IgD-negative memory B cell (primary cell): ENCODE measurements around the gene PRKN. TPM values are rescaled to one million over a fixed set of nuclear protein-coding genes. Genes with fewer than 3 reads are reported as not detected.
"Not testable (repeated sequence)": the region's sequence is repeated elsewhere in the genome, so short reads cannot be mapped to it uniquely, and the experiment has no call there.

Experiments used
- H3K27ac Mint-ChIP-seq, 3 donors: one replicate each; pipeline ENCODE4 v1.8.0; 2020 to 2022; ENCODE audit warnings: mild to moderate bottlenecking in 3 of 3, mixed read lengths in 3 of 3, moderate library complexity in 1 of 3
- H3K27me3 Mint-ChIP-seq: one replicate; pipeline ENCODE4 v1.8.0; 2021; ENCODE audit warnings: mixed read lengths
- H3K36me3 Mint-ChIP-seq: one replicate; pipeline ENCODE4 v1.8.0; 2020; ENCODE audit warnings: mild to moderate bottlenecking, mixed read lengths
- H3K4me1 Mint-ChIP-seq, 3 donors: one replicate each; pipeline ENCODE4 v1.8.0; 2020 to 2022; ENCODE audit warnings: mixed read lengths in 3 of 3, mild to moderate bottlenecking in 1 of 3
- H3K4me3 Mint-ChIP-seq, 4 donors: one replicate each; pipeline ENCODE4 v1.8.0; 2020 to 2022; ENCODE audit warnings: mild to moderate bottlenecking in 4 of 4, mixed read lengths in 4 of 4, moderate library complexity in 3 of 4
- H3K9me3 Mint-ChIP-seq, 3 donors: one replicate each; pipeline ENCODE4 v1.8.0; 2020 to 2021; ENCODE audit warnings: mixed read lengths in 3 of 3, mild to moderate bottlenecking in 1 of 3
- polyA plus RNA-seq: library from polyadenylated mRNA; unstranded; fragments of 300-500 nt; fragmentation: Illumina TruSeq; gene quantifications from one replicate; pipeline ENCODE4 v1.2.3, GENCODE V29; 2021

Gene PRKN
- polyA plus RNA-seq, 1 donor from 2014 or later: 0.55 TPM

DNA sequence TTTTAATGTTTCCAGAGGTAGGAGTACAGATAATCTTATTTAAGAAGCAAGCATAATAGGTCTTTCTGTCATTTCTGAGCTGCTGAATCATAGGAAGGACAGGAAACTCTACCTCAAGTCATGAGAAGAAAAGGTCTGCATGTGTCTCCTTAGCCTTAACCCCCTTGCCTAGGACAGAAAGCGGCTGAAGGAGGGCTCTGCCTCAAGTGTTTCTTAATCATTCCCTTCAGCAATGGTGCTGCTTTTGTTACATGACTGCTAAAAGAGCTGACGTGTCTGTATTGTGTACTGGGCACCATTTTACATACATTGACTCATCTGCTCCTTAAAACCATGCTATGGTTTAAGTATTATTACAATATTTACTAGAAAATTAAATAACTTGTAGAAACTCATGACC is 889.7 kb downstream of the PRKN start:
- Mint-ChIP-seq H3K4me3 (no peak overlapping the region), H3K9me3 (no peaks in the 10 kb centered on the region), H3K27me3 (no peaks in the 10 kb centered on the region), H3K27ac (no peak overlapping the region), H3K36me3 (no peaks in the 10 kb centered on the region), H3K4me1 (no peaks in the 10 kb centered on the region)

DNA sequence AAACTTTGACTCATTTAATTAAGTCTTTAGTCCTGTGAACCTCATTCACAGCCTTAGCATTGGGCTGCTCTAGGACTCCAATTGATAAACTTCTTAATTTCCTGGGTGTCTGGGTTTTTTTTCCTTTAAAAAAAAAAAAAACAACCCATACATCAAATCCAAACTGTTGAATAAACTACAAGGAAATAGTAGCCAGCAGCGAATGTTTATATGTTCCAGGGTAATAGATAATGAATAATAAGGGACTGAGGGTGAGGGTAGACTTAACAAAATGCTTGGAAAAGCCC is 890.2 kb downstream of the PRKN start:
- no peaks in the 10 kb centered on the region for H3K4me1 Mint-ChIP-seq
- H3K4me3 Mint-ChIP-seq: no peak overlapping the region
- H3K9me3 Mint-ChIP-seq: no peaks in the 10 kb centered on the region

DNA sequence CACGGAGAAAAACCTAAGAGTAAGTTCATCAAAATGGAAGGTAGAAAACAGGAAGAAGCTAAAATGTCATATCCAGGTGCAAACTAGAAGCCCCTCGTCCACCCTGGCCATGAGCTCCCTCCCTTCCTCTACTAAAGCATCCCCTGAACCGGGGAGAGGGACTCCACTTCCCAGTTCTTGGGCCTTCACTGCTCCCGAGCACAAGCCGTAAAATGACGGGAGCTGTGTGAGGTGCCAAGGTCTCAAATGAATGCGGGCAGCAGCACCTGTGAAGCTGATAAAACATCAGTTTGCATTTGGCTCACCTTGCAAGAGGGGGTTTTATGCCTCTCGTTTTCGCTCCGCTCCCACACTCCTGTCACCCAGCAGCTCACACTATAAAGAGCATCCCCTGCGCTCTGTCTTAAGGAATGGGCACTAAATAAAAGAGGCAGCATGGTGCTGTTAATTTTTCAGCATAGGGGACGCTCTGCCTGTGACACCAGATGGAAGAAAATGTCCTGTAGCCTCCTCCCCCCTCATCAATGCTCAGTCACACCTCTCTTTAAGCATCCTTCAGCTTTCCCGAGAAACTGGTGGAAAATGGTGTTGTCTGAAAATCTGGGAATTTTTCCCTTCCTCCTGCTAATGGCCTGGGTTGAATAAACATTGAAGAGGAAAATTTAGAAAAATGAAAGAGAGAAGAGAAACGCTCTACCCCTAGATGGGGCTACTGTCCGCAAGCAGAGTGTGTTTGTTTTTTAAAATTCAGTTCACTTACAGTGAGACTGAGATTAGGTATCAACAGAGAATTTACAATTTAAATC is 890.7 kb downstream of the PRKN start:
- Mint-ChIP-seq H3K9me3 (no peaks in the 10 kb centered on the region), H3K27ac (no peak overlapping the region), H3K27me3 (no peaks in the 10 kb centered on the region), H3K4me3 (no peak overlapping the region), H3K36me3 (no peaks in the 10 kb centered on the region), H3K4me1 (no peaks in the 10 kb centered on the region)

More for the DNA sequence above, 890.2 kb downstream of the PRKN start:
- H3K36me3 Mint-ChIP-seq: no peaks in the 10 kb centered on the region
- no peak overlapping the region for H3K27ac Mint-ChIP-seq
- no peaks in the 10 kb centered on the region for H3K27me3 Mint-ChIP-seq

DNA sequence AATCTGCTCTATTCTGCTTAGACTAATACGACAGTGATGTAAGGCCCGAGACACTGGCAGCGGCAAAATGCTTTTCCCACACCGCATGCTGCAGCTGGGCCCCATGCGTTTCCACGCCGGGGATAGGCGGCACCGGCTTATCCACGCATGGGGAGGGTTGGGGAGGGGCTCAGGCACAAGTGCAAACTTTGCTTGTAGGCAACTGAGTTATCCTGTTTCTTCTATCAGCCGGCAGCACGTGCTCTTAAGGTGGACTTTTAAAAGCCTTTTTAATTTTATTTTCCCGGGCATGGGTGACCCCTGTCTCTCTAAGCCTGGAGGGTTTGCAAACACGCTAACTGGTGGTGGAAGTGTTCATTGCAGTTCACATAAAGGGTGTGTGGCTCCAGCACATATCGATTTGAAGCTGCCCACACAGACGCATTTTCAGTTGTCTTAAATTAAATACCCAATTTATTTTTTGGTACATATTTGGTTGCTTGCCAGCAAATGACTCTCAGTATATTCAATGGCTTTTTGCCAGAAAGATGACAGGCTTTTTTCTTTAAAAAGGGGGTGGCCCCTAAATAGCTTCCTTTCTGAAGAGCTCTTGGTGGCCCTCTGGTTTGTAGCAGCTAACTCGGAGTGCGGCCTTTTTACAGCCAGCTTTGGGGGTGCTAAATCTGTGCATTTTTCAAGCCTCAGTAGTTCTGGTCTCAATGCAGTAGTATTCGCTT is 891.9 kb downstream of the PRKN start:
- no peak overlapping the region for H3K27ac Mint-ChIP-seq
- no peaks in the 10 kb centered on the region for H3K4me1 Mint-ChIP-seq
- no peak overlapping the region for H3K4me3 Mint-ChIP-seq
- H3K27me3 Mint-ChIP-seq: no peaks in the 10 kb centered on the region
- H3K9me3 Mint-ChIP-seq: no peaks in the 10 kb centered on the region
- H3K36me3 Mint-ChIP-seq: no peaks in the 10 kb centered on the region

DNA sequence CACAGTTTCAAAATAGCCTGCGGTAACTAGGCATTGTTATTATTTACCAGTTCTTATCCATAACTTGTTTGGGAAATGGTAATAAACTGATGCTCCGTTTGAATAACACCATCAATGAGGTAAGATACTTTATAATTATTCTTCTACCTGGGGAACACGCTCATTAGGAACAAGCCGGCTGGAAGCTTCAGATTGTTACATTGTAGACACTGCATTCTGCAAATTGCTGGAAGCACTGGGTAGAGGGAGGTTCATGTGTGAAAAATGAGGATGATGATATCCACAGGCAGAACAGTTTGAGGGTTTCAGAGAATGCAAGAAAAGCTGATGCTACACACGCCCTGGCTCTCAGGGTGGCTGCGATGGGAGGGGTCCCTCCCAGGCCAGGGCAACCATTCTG is 893.1 kb downstream of the PRKN start:
- Mint-ChIP-seq H3K27ac (no peak overlapping the region), H3K4me3 (no peak overlapping the region)

DNA sequence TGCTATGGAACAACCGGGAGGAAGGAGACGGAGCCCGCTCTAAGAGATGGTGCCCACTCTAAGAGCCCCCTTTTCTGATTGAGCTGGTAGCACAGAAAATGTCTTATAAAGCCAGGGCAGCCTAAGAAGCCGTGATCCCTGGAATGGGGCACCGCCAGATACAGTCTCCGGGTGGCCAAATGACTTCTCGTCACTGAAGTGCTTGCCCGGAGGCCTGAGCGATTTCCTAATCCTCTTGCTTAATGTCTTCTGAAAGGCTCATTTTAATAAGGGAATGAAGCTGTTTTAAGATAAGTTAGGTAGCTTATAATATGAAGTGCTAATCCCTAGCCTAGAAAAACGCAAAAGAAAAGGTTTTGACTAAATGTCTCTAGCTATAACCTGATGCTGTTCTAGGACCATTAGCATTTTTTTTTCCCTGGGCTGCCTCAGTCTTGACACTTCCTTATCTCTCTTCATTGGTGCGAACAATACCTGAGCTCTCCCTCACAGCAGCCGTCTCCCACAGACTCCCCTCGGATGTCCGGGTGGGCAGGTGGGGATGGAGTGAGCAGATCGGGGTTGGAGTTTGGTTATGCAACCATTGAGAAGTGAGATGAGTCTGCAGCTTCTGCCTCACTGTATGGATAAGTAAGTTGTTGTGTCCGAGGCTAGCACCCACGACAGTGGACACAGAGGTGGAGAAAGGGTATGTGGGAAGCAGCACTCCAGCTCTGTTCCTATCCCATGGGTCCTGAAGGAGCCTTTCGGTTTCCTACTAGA is 894.3 kb downstream of the PRKN start:
- Mint-ChIP-seq H3K4me3 (no peak overlapping the region), H3K36me3 (no peaks in the 10 kb centered on the region), H3K9me3 (no peaks in the 10 kb centered on the region), H3K27ac (no peak overlapping the region), H3K27me3 (peaks cover 2% of the 10 kb centered on the region), H3K4me1 (no peaks in the 10 kb centered on the region)

More for the DNA sequence above, 893.1 kb downstream of the PRKN start:
- Mint-ChIP-seq H3K36me3 (no peaks in the 10 kb centered on the region), H3K9me3 (no peaks in the 10 kb centered on the region), H3K4me1 (no peaks in the 10 kb centered on the region), H3K27me3 (peaks cover 2% of the 10 kb centered on the region)

DNA sequence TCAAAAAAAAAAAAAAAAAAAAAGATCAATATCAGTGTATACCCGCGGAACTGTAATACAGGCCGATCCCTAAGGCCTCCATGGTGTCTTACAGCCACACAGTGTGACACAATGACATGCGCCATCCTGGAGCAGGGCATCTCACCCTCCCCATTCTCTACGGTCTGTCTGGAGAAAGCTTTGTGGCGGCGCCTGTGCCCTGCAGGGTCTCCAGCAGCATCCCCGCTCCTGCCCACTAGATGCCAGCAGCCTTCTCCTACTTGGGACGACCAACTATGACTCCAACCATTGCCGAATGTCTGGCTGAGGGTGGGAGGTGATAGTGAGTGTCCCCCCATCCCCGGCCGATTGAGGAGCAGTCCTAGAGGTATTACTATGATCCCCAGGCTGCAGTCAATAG is 894.9 kb downstream of the PRKN start:
- Mint-ChIP-seq H3K27ac (no peak overlapping the region), H3K4me1 (no peaks in the 10 kb centered on the region), H3K9me3 (no peaks in the 10 kb centered on the region), H3K36me3 (no peaks in the 10 kb centered on the region), H3K4me3 (no peak overlapping the region), H3K27me3 (peaks cover 2% of the 10 kb centered on the region)

DNA sequence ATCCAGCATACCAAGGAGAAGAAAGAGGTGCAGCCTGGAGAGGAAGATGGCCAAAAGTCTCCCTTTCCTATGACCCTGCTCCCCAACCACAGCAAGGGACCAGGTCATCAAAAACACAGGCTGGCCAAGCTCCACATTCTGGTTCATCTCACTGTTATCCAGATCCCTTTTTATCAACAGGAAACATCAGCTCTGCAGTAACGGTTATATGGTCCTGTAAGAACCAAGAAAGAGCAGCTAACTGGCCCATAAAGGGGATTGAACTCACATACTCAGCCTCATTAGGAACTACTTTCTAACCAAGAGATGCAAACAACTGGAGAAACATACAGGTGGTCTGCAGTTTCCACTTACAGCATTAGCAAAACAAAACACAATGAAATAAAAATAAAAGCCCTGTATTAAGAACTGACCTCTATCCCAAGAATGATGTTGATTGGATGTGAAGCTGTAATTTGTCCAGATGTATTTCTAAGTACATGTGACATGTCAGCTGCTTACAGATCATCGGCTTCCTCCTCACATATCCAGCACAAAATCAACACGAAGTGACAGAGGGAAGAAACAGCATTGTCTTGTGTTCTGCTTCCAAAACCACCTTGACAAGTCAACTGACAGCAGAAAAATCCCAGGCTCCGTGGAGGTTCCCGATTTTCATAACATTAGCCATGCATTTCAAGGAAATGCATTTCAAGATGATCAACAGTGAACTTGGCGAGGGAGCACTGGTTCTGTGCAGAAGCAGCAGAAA is 896.5 kb downstream of the PRKN start:
- H3K9me3 Mint-ChIP-seq: no peaks in the 10 kb centered on the region

DNA sequence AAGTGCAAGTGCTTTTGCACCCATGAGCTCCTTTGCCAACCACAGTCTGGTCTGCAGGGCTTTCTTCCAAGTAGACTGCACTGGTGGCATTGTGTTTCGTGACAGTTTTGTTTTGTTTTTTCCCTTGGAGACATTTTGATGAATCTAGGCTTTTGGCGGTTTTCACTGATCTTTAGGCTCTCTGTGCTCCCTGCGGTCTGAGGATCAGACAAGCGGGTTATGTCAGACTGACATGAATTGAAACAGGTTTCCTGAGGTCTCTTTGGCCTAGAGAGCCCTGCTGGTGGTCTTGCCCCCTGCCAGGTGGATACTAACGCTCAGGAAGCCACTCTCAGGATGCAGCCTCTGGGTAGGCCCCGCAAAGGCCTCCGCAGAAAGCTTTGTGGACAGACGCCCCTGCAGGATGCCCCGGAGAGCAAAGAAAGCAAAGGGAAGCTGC is 898.3 kb downstream of the PRKN start:
- no peak overlapping the region for H3K27ac Mint-ChIP-seq
- H3K4me1 Mint-ChIP-seq: no peaks in the 10 kb centered on the region
- H3K27me3 Mint-ChIP-seq: peaks cover 2% of the 10 kb centered on the region
- no peaks in the 10 kb centered on the region for H3K9me3 Mint-ChIP-seq
- no peaks in the 10 kb centered on the region for H3K36me3 Mint-ChIP-seq
- no peak overlapping the region for H3K4me3 Mint-ChIP-seq

More for the DNA sequence above, 896.5 kb downstream of the PRKN start:
- Mint-ChIP-seq H3K27me3 (peaks cover 2% of the 10 kb centered on the region), H3K4me3 (no peak overlapping the region), H3K27ac (no peak overlapping the region), H3K4me1 (no peaks in the 10 kb centered on the region), H3K36me3 (no peaks in the 10 kb centered on the region)

DNA sequence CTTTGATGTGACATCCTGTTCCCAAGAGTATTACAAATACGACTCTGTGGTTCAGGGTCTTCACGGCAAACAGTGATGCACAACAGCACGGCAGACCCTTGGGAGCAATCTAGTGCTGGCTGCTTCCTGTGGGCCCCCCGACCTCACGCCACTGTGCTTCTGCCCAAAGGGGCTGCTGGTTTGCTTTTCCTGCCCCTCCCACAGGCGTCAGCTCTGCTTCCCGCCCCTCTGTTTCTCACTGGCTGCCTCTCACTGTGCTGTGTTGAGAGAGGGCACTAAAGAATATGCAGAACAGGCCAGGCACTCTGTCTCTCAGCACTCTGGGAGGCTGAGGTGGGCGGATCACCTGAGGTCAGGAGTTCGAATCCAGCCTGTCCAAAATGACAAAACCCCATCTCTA is 899.2 kb downstream of the PRKN start:
- peaks cover 2% of the 10 kb centered on the region for H3K27me3 Mint-ChIP-seq

DNA sequence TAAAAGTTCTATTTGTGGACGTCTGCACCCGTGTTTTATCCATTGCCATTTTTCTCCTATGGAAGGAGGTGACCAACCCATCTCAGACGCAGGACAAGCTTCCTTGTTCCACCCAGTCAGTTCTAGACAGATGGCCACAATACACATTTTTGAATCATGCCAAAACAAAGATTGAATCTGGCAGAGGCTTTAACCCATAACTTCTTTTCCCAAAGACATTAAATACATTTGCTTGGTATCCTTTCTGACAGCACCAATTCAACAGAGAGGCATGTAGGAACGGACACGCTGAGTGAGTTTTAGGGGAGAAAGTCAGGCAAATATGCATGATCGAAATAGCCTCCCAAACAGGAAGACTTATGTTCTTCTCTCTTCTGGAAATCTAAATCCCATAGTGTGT is 901.1 kb downstream of the PRKN start:
- H3K4me3 Mint-ChIP-seq: no peak overlapping the region
- no peaks in the 10 kb centered on the region for H3K36me3 Mint-ChIP-seq
- no peaks in the 10 kb centered on the region for H3K4me1 Mint-ChIP-seq
- no peak overlapping the region for H3K27ac Mint-ChIP-seq
- peaks cover 2% of the 10 kb centered on the region for H3K27me3 Mint-ChIP-seq
- H3K9me3 Mint-ChIP-seq: no peaks in the 10 kb centered on the region

More for the DNA sequence above, 899.2 kb downstream of the PRKN start:
- no peak overlapping the region for H3K27ac Mint-ChIP-seq
- no peaks in the 10 kb centered on the region for H3K9me3 Mint-ChIP-seq
- no peaks in the 10 kb centered on the region for H3K4me1 Mint-ChIP-seq
- H3K4me3 Mint-ChIP-seq: no peak overlapping the region
- H3K36me3 Mint-ChIP-seq: no peaks in the 10 kb centered on the region

DNA sequence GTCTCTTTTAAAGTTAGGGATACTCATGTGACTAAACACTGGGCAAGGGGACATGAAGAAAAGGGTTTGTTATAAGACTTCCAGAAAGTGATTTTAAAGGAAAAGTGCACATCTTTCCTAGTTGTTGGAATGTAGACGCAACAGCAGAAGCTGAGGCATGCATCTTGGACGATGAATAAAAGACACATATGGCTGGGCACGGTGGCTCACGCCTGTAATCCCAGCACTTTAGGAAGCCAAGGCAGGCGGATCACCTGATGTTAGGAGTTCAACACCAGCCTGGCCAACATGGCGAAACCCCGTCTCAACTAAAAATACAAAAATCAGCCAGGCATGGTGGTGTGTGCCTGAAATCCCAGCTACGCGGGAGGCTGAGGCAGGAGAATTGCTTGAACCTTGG is 905.4 kb downstream of the PRKN start:
- not testable (repeated sequence) for H3K36me3 Mint-ChIP-seq, H3K27me3 Mint-ChIP-seq, H3K4me3 Mint-ChIP-seq, H3K9me3 Mint-ChIP-seq, H3K4me1 Mint-ChIP-seq, H3K27ac Mint-ChIP-seq

DNA sequence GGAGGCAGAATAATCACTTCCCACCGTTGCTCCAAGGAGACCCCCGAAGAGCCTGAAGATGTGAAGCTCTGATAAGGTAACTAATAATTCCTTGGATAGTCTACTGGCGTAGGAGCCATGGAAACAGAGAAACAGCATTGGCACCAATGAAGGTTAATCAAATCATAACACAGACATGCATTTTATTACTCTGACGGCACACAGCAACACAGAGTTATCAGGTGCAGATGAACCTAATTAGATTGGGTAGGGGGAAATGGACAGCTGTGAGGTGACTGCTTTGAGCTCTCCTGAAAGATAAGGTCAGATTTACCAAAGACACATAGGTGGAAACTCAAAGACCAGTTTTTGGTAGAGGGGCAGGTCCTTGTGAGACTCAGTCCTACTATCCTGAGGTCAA is 909.7 kb downstream of the PRKN start:
- Mint-ChIP-seq H3K9me3 (peaks cover under 1 to 4% (median 2%) of the 10 kb centered on the region in 3 donors), H3K4me1 (peaks cover 0 to under 1% (median 0%) of the 10 kb centered on the region in 3 donors), H3K27me3 (no peaks in the 10 kb centered on the region), H3K27ac (no peak overlapping the region), H3K4me3 (no peak overlapping the region), H3K36me3 (peaks cover 5% of the 10 kb centered on the region)

DNA sequence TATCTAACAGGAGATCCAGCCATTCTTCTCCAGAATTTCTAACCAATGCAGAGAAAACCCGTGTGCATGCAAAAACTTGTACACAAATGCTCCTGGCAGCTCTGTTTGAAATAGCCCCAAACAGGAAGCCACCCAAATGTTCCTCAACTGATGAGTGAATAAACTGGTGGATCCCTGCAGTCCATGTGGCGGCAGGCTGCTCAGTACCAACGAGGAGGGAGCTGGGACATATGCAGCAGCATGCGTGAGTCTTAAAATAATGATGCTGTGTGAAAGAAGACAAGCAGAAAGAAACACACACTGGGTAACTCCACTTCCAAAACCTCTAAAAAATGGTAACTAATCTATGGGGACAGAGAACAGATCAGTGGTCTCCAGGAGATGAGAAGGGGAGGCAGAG is 911.6 kb downstream of the PRKN start:
- Mint-ChIP-seq H3K4me1 (peaks cover 0 to 2% (median 0%) of the 10 kb centered on the region in 3 donors), H3K27me3 (no peaks in the 10 kb centered on the region), H3K36me3 (peaks cover 8% of the 10 kb centered on the region), H3K27ac (no peak overlapping the region), H3K9me3 (peaks cover 2 to 5% (median 4%) of the 10 kb centered on the region in 3 donors), H3K4me3 (no peak overlapping the region)

DNA sequence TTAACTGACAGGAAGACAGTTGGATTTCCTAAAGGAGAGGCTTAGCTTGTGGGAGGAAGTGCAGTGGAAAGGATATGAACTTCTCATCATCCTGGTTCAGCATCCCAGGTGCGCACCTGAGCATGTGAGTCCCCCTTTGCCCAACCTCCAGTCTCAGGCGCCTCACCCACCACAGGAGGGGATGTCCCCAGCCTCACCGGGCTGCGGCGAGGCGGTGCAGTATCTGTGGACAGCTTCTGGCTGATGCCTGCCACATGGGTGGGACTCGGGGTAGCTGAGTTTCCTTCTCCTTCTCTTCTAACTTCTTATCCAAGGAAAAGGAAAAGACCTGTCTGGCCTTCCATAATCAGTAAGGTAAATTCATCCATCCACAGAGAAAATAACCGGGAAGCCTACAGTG is 914.4 kb downstream of the PRKN start:
- Mint-ChIP-seq H3K9me3 (peaks cover 2 to 5% (median 4%) of the 10 kb centered on the region in 3 donors), H3K4me3 (no peak overlapping the region), H3K27me3 (no peaks in the 10 kb centered on the region), H3K27ac (no peak overlapping the region), H3K36me3 (peaks cover 8% of the 10 kb centered on the region), H3K4me1 (peaks cover 0 to 2% (median 0%) of the 10 kb centered on the region in 3 donors)
